GM12873 (cell line): ENCODE data around the gene ALK.

Experiments
- CTCF ChIP-seq: IDR thresholded peaks from 2 replicates; pipeline ENCODE4 v1.5.1; 2012; ENCODE audit warnings: low read depth, mild to moderate bottlenecking, moderate library complexity, low read length, control low read depth; ENCODE audit not compliant: insufficient read depth; ENCODE audit errors: missing control alignments

ALK gene

GRCh38 chr2:29426354-29426753 is 495.0 kb downstream of the ALK start:
- TF ChIP-seq CTCF = no peak

DNA sequence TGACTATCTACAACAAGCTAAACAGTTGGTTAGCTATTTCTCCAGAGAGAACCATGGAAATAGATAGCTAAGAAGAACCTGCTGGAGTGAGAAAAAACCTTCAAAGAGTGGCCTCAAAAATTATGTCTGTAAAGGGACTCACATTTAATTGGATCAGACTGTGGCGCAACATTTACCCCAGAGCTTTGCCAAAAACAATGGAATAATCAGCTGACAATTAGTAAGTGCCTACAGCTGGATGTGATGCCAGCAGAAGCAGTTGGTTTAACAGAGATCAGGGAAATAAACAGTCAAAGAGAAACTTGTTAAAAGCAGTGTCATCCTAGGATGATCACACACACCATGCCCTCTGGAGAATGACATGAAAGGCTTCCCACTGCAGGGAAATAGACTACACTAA is 495.5 kb downstream of the ALK start:
- TF ChIP-seq CTCF = no peak

GRCh38 chr2:29423061-29423666 is 498.2 kb downstream of the ALK start:
- no peak for TF ChIP-seq CTCF

- no peak for TF ChIP-seq CTCF
Observed at GRCh38 chr2:29420999-29421782, 500.2 kb downstream of the ALK start.

DNA sequence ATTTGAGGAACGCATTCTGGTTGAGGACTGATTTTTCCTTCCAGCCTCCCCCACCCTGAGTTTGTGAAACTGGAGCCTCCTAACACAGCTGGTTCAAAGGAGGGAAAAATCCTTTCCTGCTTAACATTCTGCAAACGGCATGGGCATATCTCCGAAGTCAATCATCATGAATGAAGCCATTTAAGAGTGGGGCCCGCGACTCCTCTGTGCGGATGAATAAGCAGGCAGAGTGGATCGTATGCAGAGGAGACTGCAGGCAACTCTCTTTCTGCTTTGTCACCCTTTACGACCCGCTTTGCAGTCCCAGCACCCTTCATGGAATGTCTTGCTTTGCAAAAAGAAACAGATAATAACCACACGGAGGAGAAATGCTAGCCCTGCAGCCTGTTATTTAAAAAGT is 500.9 kb downstream of the ALK start:
- no peak for TF ChIP-seq CTCF

DNA sequence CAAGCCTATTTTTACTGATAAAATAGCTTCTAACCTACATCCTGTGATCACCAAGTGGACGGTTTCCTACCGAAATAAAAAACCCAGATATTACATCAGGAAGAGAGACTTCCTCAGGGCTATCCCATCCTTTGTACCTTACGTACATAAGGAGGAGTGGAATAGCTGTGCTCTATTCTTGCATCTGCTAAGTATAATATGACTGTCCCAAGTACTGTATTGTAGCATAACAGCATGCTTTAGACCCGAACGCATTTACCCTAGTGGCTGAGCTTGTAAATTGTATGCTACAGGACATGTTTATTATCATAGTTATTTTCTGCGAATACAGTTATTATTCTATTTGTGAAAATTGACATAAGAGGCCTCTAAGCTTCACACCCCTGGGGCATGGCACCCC is 503.8 kb downstream of the ALK start:
- no peak for TF ChIP-seq CTCF

GRCh38 chr2:29412197-29412925 is 509.0 kb downstream of the ALK start:
- TF ChIP-seq CTCF = no peak
